ENCODE measurements around the gene RIT2. TPM values are rescaled to one million over a fixed set of nuclear protein-coding genes. Genes with fewer than 3 reads are reported as not detected.

The RIT2 gene
- total RNA-seq, 1 experiment from 2014 or later = 1.5 TPM

GRCh38 chr18:43046322-43046721 lies 69.2 kb downstream of the RIT2 start:
- H3K9me3 Mint-ChIP-seq = peaks cover 4% of the 10 kb centered on the region; the same call in 1 of the 2 replicates
- DNase-seq (ENCODE audit: low spot score) (no peak), ATAC-seq (peak; percentile 52)
- H3K4me3 Mint-ChIP-seq = no peak overlapping the region
- H3K4me1 Mint-ChIP-seq = no peaks in the 10 kb centered on the region; the same call in 1 of the 2 replicates
- no peaks in the 10 kb centered on the region for H3K27me3 Mint-ChIP-seq (ENCODE audit: low read depth)
- CTCF ChIA-PET = no interaction called here
- H3K36me3 Mint-ChIP-seq = no peaks in the 10 kb centered on the region
- POLR2A ChIA-PET = no interaction called here
- no peak for TF ChIP-seq NR2C2 (CRISPR knock-in tag; IDR thresholded peaks at IDR 0.05)
- no peak for TF ChIP-seq RELA (CRISPR knock-in tag; IDR thresholded peaks at IDR 0.05; ENCODE audit: borderline replicate concordance)
- TF ChIP-seq TEAD1 (CRISPR knock-in tag; IDR thresholded peaks at IDR 0.05) = no peak
- TF ChIP-seq USF2 (CRISPR knock-in tag; IDR thresholded peaks at IDR 0.05) = peak; percentile 31; the same call in 1 of the 2 replicates
- TF ChIP-seq IRF2 (CRISPR knock-in tag; IDR thresholded peaks at IDR 0.05; ENCODE audit: borderline replicate concordance, low read depth) = no peak
- TF ChIP-seq ATF2 (CRISPR knock-in tag; IDR thresholded peaks at IDR 0.05; ENCODE audit: borderline replicate concordance, low read depth) = no peak
- no peak overlapping the region for H3K27ac Mint-ChIP-seq

GRCh38 chr18:43043626-43044025 lies 71.9 kb downstream of the RIT2 start:
- Mint-ChIP-seq H3K4me1 (no peaks in the 10 kb centered on the region; the same call in 1 of the 2 replicates), H3K27ac (no peak overlapping the region), H3K36me3 (no peaks in the 10 kb centered on the region), H3K9me3 (peaks cover 7% of the 10 kb centered on the region), H3K4me3 (no peak overlapping the region), H3K27me3 (ENCODE audit: low read depth) (no peaks in the 10 kb centered on the region)
- TF ChIP-seq TP53 (CRISPR knock-in tag; IDR thresholded peaks at IDR 0.05) (no peak), STAT6 (CRISPR knock-in tag; conservative IDR thresholded peaks at IDR 0.05; ENCODE audit: low read depth) (no peak), ZNF138 (CRISPR knock-in tag; conservative IDR thresholded peaks at IDR 0.05) (no peak), ZNF219 (CRISPR knock-in tag; IDR thresholded peaks at IDR 0.05; ENCODE audit: borderline replicate concordance) (no peak), SMAD3 (CRISPR knock-in tag; IDR thresholded peaks at IDR 0.05; ENCODE audit: borderline replicate concordance) (no peak), ZNF532 (CRISPR knock-in tag; IDR thresholded peaks at IDR 0.05; ENCODE audit: borderline replicate concordance) (no peak), MAX (CRISPR knock-in tag; IDR thresholded peaks at IDR 0.05) (no peak), SOX15 (CRISPR knock-in tag; IDR thresholded peaks at IDR 0.05) (no peak), NR3C1 (CRISPR knock-in tag; conservative IDR thresholded peaks at IDR 0.05; ENCODE audit: low read depth) (no peak)
- POLR2A ChIA-PET = no interaction called here
- no peak for DNase-seq (ENCODE audit: low spot score)
- CTCF ChIA-PET = no interaction called here
- no peak for ATAC-seq

Measured in WTC11 (cell line).